CD4-positive, alpha-beta T cell treated with Interleukin-2 at 100 ng/mL for 4 hours (primary cell): ENCODE results near the gene OCA2.
"Not testable (repeated sequence)": the region's sequence is repeated elsewhere in the genome, so short reads cannot be mapped to it uniquely, and the experiment has no call there.

ENCODE experiments used
- DNase-seq: peaks from one replicate; pipeline ENCODE4 v3.0.0-alpha.2; 2020; ENCODE audit warnings: low spot score

The OCA2 gene

DNA sequence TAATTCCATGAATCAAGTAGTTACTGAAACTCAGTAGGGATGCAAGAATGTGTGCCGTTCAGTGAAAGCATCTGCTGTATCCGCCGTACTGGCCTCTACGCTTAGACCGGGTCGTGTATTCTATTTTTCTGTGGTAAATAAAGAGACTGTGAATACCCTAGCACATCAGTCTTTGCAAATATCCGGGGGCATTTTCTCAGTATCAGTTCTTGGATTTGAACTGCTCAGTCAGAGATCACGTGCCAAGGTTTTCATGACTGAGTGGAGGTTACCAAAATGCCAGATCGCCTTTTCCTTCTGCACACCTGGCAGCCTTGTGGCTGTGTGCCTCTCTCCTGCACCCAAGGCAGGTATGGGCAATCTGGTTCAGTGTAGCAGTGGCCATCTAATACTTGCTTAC lies 377.0 kb downstream of the OCA2 start:
- DNase-seq, result no peak

DNA sequence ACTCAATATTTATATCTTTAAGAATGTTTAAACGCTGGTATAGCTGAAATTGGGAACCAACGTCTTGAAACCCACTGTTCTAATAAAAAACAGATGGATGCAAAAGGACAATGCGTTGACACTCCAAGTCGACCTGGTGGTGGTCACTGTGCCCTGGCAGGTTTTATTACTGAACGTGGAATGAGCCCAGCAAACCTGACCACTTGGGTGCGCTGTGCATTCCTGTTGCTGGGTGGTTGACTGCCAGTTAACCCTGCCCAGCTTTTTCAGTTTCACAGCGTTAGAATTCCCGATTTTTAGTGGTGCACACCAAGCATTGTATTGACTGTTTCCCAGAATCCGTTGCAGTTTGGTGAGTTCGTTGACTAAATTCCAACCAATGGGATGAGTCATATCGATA lies 384.4 kb downstream of the OCA2 start:
- DNase-seq, result no peak

DNA sequence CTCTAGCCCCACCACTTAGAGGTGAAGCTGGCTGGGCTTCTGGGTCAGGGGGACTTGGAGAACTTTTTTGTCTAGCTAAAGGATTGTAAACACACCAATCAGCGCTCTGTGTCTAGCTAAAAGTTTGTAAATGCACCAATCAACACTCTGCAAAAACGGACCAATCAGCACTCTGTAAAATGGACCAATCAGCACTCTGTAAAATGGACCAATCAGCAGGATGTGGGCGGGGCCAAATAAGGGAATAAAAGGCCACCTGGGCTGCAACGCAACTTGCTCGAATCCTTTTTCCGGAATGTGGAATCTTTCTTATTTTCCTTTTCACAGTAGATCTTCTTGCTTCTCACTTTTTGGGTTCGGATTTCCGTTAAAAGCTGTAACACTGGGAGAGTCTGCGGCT lies 385.3 kb downstream of the OCA2 start:
- DNase-seq, result not testable (repeated sequence)

DNA sequence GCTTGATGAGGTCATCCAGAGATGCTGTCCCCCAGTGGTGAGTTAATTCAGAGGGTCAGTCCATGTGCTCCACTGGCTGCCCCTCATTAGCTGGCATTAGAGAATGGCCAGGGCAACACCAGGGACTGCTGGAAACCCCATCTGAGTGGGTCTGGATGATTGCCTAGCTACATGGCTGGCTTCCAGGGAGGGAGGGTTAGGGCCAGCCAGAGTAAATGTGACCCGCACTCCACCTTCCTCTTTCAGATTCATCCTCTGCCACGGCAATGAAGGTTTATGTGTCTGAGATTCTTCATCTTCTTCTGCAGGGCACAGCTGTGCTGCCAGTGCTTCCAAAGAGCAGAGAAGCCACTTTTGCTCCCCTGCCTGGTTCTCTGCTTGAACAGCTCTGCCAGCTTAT lies 391.9 kb downstream of the OCA2 start:
- no peak for DNase-seq

DNA sequence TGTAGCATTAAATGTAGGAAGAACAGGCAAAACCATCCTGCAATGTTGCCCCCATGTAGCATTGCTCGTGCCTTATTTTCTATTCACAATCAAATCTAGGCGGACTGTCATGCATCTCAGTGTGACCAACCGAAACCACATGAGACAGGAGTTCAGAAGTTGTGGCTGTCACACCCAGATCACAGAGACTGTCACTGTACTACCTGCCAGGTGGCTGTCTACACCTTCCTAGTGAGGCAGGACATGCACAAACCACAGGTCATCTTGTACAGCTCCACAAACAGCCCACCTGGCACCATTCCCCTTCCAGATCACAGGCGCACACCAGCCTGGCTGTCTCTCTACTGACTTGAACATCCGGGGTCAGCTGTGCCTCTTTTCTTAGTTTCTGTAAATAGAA lies 392.8 kb downstream of the OCA2 start:
- no peak for DNase-seq

DNA sequence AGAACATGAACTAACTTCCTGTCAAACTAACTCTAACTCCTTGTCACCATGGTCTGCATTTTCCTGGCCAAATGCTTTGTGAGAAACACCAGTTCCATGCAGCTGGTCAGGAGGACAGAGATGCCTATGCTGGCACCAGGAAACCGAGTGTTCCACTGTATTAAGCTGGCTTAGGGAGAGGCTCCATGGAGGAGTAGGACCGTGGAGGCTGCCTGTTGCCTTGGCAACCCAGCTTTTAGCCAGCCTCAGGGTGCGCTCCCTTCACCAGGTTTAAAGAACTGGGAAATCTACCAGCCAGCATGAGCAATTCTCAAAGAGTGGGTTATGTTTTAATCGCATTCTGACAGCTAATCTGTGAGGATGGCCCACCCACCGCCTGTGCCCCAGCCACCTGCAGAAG lies 394.1 kb downstream of the OCA2 start:
- DNase-seq, result no peak
